H9 (cell line): ENCODE results near the gene CCNT2. TPM values are rescaled to one million over a fixed set of nuclear protein-coding genes. Genes with fewer than 3 reads are reported as not detected.

Source experiments
- DNase-seq: peaks from one replicate; pipeline ENCODE4 v3.0.0-alpha.2; 2017
- H2AFZ ChIP-seq: one replicate; pipeline ENCODE4 v1.6.1; 2013; ENCODE audit warnings: mild to moderate bottlenecking, low read length, control low read depth, moderate library complexity
- H2AK5ac ChIP-seq: 2 replicates; pipeline ENCODE4 v1.6.1; 2013; ENCODE audit warnings: low read length, control low read depth, mixed read lengths; ENCODE audit not compliant: insufficient read length
- H2BK120ac ChIP-seq: one replicate; pipeline ENCODE4 v1.6.1; 2013; ENCODE audit warnings: low read depth, mild to moderate bottlenecking, low read length, control low read depth, inconsistent platforms; ENCODE audit not compliant: poor library complexity, severe bottlenecking
- H2BK12ac ChIP-seq: 2 replicates; pipeline ENCODE4 v1.6.1; 2013; ENCODE audit warnings: low read length, control low read depth, mixed read lengths, low read depth; ENCODE audit not compliant: insufficient read length
- H2BK15ac ChIP-seq: 2 replicates; pipeline ENCODE4 v1.6.1; 2013; ENCODE audit warnings: low read depth, low read length, control low read depth
- H2BK20ac ChIP-seq: one replicate; pipeline ENCODE4 v1.6.1; 2013; ENCODE audit warnings: low read depth, mild to moderate bottlenecking, low read length, control low read depth, inconsistent platforms; ENCODE audit not compliant: poor library complexity, severe bottlenecking
- H2BK5ac ChIP-seq: 2 replicates; pipeline ENCODE4 v1.6.1; 2013; ENCODE audit warnings: low read length, control low read depth, mixed read lengths; ENCODE audit not compliant: insufficient read length
- H3K14ac ChIP-seq: 2 replicates; pipeline ENCODE4 v1.6.1; 2013; ENCODE audit warnings: low read length, control low read depth; ENCODE audit not compliant: insufficient read depth
- H3K18ac ChIP-seq: 2 replicates; pipeline ENCODE4 v1.6.1; 2013; ENCODE audit warnings: low read depth, mild to moderate bottlenecking, mixed read lengths, low read length, control low read depth; ENCODE audit not compliant: insufficient read length
- H3K23ac ChIP-seq: 2 replicates; pipeline ENCODE4 v1.6.1; 2013; ENCODE audit warnings: low read length, control low read depth, mixed read lengths, low read depth; ENCODE audit not compliant: insufficient read length
- H3K23me2 ChIP-seq: 2 replicates; pipeline ENCODE4 v1.6.1; 2013; ENCODE audit warnings: low read depth, mild to moderate bottlenecking, mixed read lengths, low read length, control low read depth; ENCODE audit not compliant: insufficient read length, poor library complexity, severe bottlenecking
- H3K27ac ChIP-seq: 2 replicates; pipeline ENCODE4 v1.5.1; 2013; ENCODE audit warnings: low read length, control low read depth, mixed read lengths, low read depth; ENCODE audit not compliant: insufficient read length
- H3K27me3 ChIP-seq: 2 replicates; pipeline ENCODE4 v1.6.1; 2013; ENCODE audit warnings: low read length, control low read depth, inconsistent platforms; ENCODE audit not compliant: insufficient read depth
- H3K4ac ChIP-seq: 2 replicates; pipeline ENCODE4 v1.6.1; 2013; ENCODE audit warnings: low read depth, mild to moderate bottlenecking, control low read depth, inconsistent platforms, low read length, moderate library complexity
- H3K4me1 ChIP-seq: 2 replicates; pipeline ENCODE4 v1.6.1; 2013; ENCODE audit warnings: low read length, control low read depth, inconsistent platforms; ENCODE audit not compliant: insufficient read depth
- H3K4me2 ChIP-seq: 2 replicates; pipeline ENCODE4 v1.6.1; 2013; ENCODE audit warnings: low read length, control low read depth, mixed read lengths; ENCODE audit not compliant: insufficient read length, insufficient read depth
- H3K56ac ChIP-seq: 2 replicates; pipeline ENCODE4 v1.6.1; 2013; ENCODE audit warnings: low read depth, mild to moderate bottlenecking, mixed read lengths, low read length, control low read depth; ENCODE audit not compliant: insufficient read length
- H3K79me1 ChIP-seq: 2 replicates; pipeline ENCODE4 v1.6.1; 2013; ENCODE audit warnings: low read depth, mild to moderate bottlenecking, moderate library complexity, low read length, control low read depth, inconsistent platforms; ENCODE audit not compliant: insufficient read depth, poor library complexity, severe bottlenecking
- H3K79me2 ChIP-seq: 2 replicates; pipeline ENCODE4 v1.6.1; 2013; ENCODE audit warnings: low read length, control low read depth, inconsistent platforms; ENCODE audit not compliant: insufficient read depth
- H3K9ac ChIP-seq: 2 replicates; pipeline ENCODE4 v1.6.1; 2013; ENCODE audit warnings: low read length, control low read depth, mixed read lengths; ENCODE audit not compliant: insufficient read length; ENCODE audit errors: extremely low read depth
- H3K9me3 ChIP-seq: one replicate; pipeline ENCODE4 v1.6.1; 2013; ENCODE audit warnings: low read depth, low read length, inconsistent platforms; ENCODE audit not compliant: control insufficient read depth
- H3T11ph ChIP-seq: one replicate; pipeline ENCODE4 v1.6.1; 2013; ENCODE audit warnings: mild to moderate bottlenecking, low read length, control low read depth, inconsistent platforms
- H4K20me1 ChIP-seq: one replicate; pipeline ENCODE4 v1.6.1; 2013; ENCODE audit not compliant: control insufficient read depth, insufficient read length, insufficient read depth
- H4K5ac ChIP-seq: 2 replicates; pipeline ENCODE4 v1.6.1; 2013; ENCODE audit warnings: low read depth, mild to moderate bottlenecking, mixed read lengths, low read length, control low read depth; ENCODE audit not compliant: insufficient read length
- H4K8ac ChIP-seq: replicated peaks from 2 replicates; pipeline ENCODE4 v1.6.1; 2013; ENCODE audit warnings: low read length, control low read depth, mixed read lengths, low read depth; ENCODE audit not compliant: insufficient read length
- H4K91ac ChIP-seq: 2 replicates; pipeline ENCODE4 v1.6.1; 2013; ENCODE audit warnings: low read depth, mild to moderate bottlenecking, moderate library complexity, mixed read lengths, low read length, control low read depth; ENCODE audit not compliant: insufficient read length
- H3K27ac Mint-ChIP-seq, 3 experiments: 2 replicates in 2 of 3; 3 replicates in 1 of 3; pipeline ENCODE4 v1.8.0; 2020 to 2021; ENCODE audit warnings: mixed read lengths in 3 of 3, mild to moderate bottlenecking in 1 of 3, moderate library complexity in 1 of 3
- H3K27me3 Mint-ChIP-seq: 2 replicates; pipeline ENCODE4 v1.8.0; 2021; ENCODE audit warnings: low read depth, mild to moderate bottlenecking, moderate library complexity, mixed read lengths
- H3K36me3 Mint-ChIP-seq, 3 experiments: 2 replicates in 2 of 3; 3 replicates in 1 of 3; pipeline ENCODE4 v1.8.0; 2020 to 2021; ENCODE audit warnings: low read depth in 3 of 3, mixed read lengths in 3 of 3; ENCODE audit not compliant: insufficient read depth in 1 of 3
- H3K4me1 Mint-ChIP-seq, 2 experiments: 2 replicates each; pipeline ENCODE4 v1.8.0; 2020; ENCODE audit warnings: mixed read lengths in 2 of 2
- H3K4me3 Mint-ChIP-seq, 2 experiments: 2 replicates in 1 of 2; 3 replicates in 1 of 2; pipeline ENCODE4 v1.8.0; 2020 to 2021; ENCODE audit warnings: mild to moderate bottlenecking in 2 of 2, mixed read lengths in 2 of 2, moderate library complexity in 1 of 2
- H3K9me3 Mint-ChIP-seq, 2 experiments: 2 replicates in 1 of 2; 3 replicates in 1 of 2; pipeline ENCODE4 v1.8.0; 2020; ENCODE audit warnings: mild to moderate bottlenecking in 2 of 2, mixed read lengths in 2 of 2, moderate library complexity in 1 of 2
- CTCF ChIP-seq: fragments of 200-600 bp; sonication (generic); conservative IDR thresholded peaks from 3 replicates; pipeline ENCODE4 v1.8.0; 2021; ENCODE audit warnings: antibody characterized with exemption, mild to moderate bottlenecking
- WGBS: extraction: QIAGEN DNeasy Blood & Tissue Kit; methylation state at CpG from one replicate; pipeline ENCODE4 v1.1.7; 2013; ENCODE audit warnings: missing lambda C conversion rate, low lambda C conversion rate, mixed read lengths; ENCODE audit not compliant: insufficient read length; ENCODE audit errors: extremely low coverage; 5-methylcytosine and 5-hydroxymethylcytosine counted together
- total RNA-seq: library from RNA; stranded (reverse); gene quantifications from 2 replicates; pipeline ENCODE4 v1.2.1, GENCODE V29; 2021

CCNT2 gene
- total RNA-seq, 1 experiment from 2014 or later, result 42.0 TPM

GRCh38 chr2:134955744-134956143, 37.1 kb downstream of the CCNT2 start:
- no peak for TF ChIP-seq CTCF
- Histone ChIP-seq H3K14ac (no peak overlapping the region), H3K56ac (no peak overlapping the region), H3K79me1 (no peaks in the 10 kb centered on the region), H4K5ac (no peak overlapping the region), H2AFZ (no peak overlapping the region), H3K79me2 (no peaks in the 10 kb centered on the region), H3K23ac (no peak overlapping the region), H3T11ph (no peak overlapping the region), H3K4me1 (no peaks in the 10 kb centered on the region), H3K27ac (no peak overlapping the region), H3K4ac (no peak overlapping the region), H4K8ac (no peak overlapping the region), H3K23me2 (no peaks in the 10 kb centered on the region), H2BK12ac (no peak overlapping the region), H2BK20ac (no peak overlapping the region), H4K91ac (no peak overlapping the region), H2BK15ac (no peak overlapping the region), H2BK120ac (no peak overlapping the region), H2AK5ac (no peak overlapping the region), H3K4me2 (no peak overlapping the region), H3K18ac (no peak overlapping the region), H2BK5ac (no peak overlapping the region), H3K9ac (no peak overlapping the region), H3K27me3 (no peaks in the 10 kb centered on the region), H3K9me3 (no peaks in the 10 kb centered on the region), H4K20me1 (no peaks in the 10 kb centered on the region)
- H3K4me3 Mint-ChIP-seq, result no peak overlapping the region
- H3K27me3 Mint-ChIP-seq, result no peaks in the 10 kb centered on the region
- DNase-seq, result no peak
- H3K9me3 Mint-ChIP-seq, result no peaks in the 10 kb centered on the region
- no CpG with 5 or more reads among the region's 1 CpG for WGBS
- no peaks in the 10 kb centered on the region for H3K4me1 Mint-ChIP-seq
- H3K27ac Mint-ChIP-seq, result no peak overlapping the region
- peaks cover 18 to 52% (median 34%) of the 10 kb centered on the region in 3 experiments; a peak in 6 of 7 replicates for H3K36me3 Mint-ChIP-seq
